CD4-positive, alpha-beta T cell (primary cell): ENCODE results near the gene SLC16A11. TPM values are rescaled to one million over a fixed set of nuclear protein-coding genes. Genes with fewer than 3 reads are reported as not detected.

Source experiments
- ATAC-seq: fragments of 200-7000 bp; cut with Tn5 transposase; one replicate; pipeline ENCODE4 v1.10.0; 2022; ENCODE audit warnings: mild to moderate bottlenecking; ENCODE audit not compliant: poor library complexity
- CTCF ChIA-PET: fragments of 350-600 bp; sonication (Branson Sonifier 250); formaldehyde crosslinking; loops from one replicate; lab custom pipeline; 2021; ENCODE audit warnings: antibody characterized with exemption, inconsistent platforms; lab: Charles Lee
- POLR2A ChIA-PET: fragments of 350-600 bp; sonication (Branson Sonifier 250); formaldehyde crosslinking; loops from one replicate; lab custom pipeline; 2021; ENCODE audit warnings: antibody characterized with exemption, inconsistent platforms; lab: Charles Lee
- DNase-seq, 14 experiments: peaks; one replicate each; pipeline ENCODE4 v3.0.0-alpha.2; 2013 to 2020; ENCODE audit warnings: mixed read lengths in 2 of 14
- H3K27ac ChIP-seq, 2 donors: one replicate each; pipeline versions ENCODE4 v1.5.1 to v1.7.0; 2013; ENCODE audit warnings: low read length in 2 of 2, low read depth in 1 of 2, mild to moderate bottlenecking in 1 of 2
- H3K27me3 ChIP-seq, 2 experiments: 1 replicate in 1 of 2; 2 replicates in 1 of 2; pipeline versions ENCODE4 v1.6.1 to v1.7.0; 2013; ENCODE audit warnings: low read length in 2 of 2, control low read depth in 1 of 2, mild to moderate bottlenecking in 1 of 2, moderate library complexity in 1 of 2; ENCODE audit not compliant: insufficient read depth in 2 of 2, control insufficient read depth in 1 of 2
- H3K36me3 ChIP-seq: one replicate; pipeline ENCODE4 v1.6.1; 2013; ENCODE audit warnings: low read length, control low read depth; ENCODE audit not compliant: insufficient read depth
- H3K4me1 ChIP-seq: one replicate; pipeline ENCODE4 v1.6.1; 2013; ENCODE audit warnings: low read length, control low read depth; ENCODE audit not compliant: insufficient read depth
- H3K4me3 ChIP-seq: one replicate; pipeline ENCODE4 v1.5.1; 2013; ENCODE audit warnings: mild to moderate bottlenecking, low read length, moderate library complexity
- H3K9me3 ChIP-seq, 2 experiments: 1 replicate in 1 of 2; 2 replicates in 1 of 2; pipeline versions ENCODE4 v1.6.1 to v1.7.0; 2013; ENCODE audit warnings: low read length in 2 of 2, mild to moderate bottlenecking in 2 of 2, control low read depth in 1 of 2, moderate library complexity in 1 of 2; ENCODE audit not compliant: control insufficient read depth in 1 of 2, insufficient read depth in 1 of 2
- H3K27ac Mint-ChIP-seq: one replicate; pipeline ENCODE4 v1.8.0; 2020; ENCODE audit warnings: mixed read lengths
- H3K27me3 Mint-ChIP-seq: one replicate; pipeline ENCODE4 v1.8.0; 2021; ENCODE audit warnings: mixed read lengths
- H3K36me3 Mint-ChIP-seq: one replicate; pipeline ENCODE4 v1.8.0; 2021; ENCODE audit warnings: low read depth, mixed read lengths
- H3K4me1 Mint-ChIP-seq: one replicate; pipeline ENCODE4 v1.8.0; 2021; ENCODE audit warnings: low read depth, mixed read lengths
- H3K4me3 Mint-ChIP-seq: one replicate; pipeline ENCODE4 v1.8.0; 2020; ENCODE audit warnings: mild to moderate bottlenecking, mixed read lengths
- H3K9me3 Mint-ChIP-seq: one replicate; pipeline ENCODE4 v1.8.0; 2020; ENCODE audit warnings: mixed read lengths
- intact Hi-C, 2 experiments: fragments of 100-400 bp; cut with DNase I in 1 of 2; cut with micrococcal nuclease in 1 of 2; formaldehyde crosslinking; loops; one replicate each; pipeline versions ENCODE4 v1.15.1 to v1.9.0; 2023 to 2025; cut with DNase I, micrococcal nuclease
- total RNA-seq, 174 experiments: library from RNA in 2 of 174; stranded (reverse) in 2 of 174; gene quantifications; one replicate each; pipeline ENCODE4 v1.2.3 and lab custom pipeline; 2021 to 2026
- TF ChIP-seq, protein P1 (sequence below): fragments of 200-600 bp; IDR thresholded peaks from one replicate; pipeline ENCODE4 v1.8.0; 2022; ENCODE audit warnings: antibody characterized with exemption, mild to moderate bottlenecking

SLC16A11 gene
- total RNA-seq, 2 experiments from 2014 or later, result 1.1 to 1.4 TPM

DNA sequence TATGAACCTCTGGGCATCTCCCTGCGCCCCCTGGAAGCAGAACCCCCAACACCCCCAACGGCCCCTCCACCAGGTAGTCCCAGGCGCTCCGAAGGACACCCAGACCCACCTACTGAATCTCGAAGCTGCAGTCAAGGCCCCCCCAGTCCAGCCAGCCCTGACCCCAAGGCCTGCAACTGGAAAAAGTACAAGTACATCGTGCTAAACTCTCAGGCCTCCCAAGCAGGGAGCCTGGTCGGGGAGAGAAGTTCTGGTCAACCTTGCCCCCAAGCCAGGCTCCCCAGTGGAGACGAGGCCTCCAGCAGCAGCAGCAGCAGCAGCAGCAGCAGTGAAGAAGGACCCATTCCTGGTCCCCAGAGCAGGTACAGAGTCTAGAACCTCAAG is 19.5 kb downstream of the SLC16A11 start:
- H3K4me1 ChIP-seq, result peaks cover 41% of the 10 kb centered on the region
- H3K4me3 Mint-ChIP-seq, result no peak overlapping the region

DNA sequence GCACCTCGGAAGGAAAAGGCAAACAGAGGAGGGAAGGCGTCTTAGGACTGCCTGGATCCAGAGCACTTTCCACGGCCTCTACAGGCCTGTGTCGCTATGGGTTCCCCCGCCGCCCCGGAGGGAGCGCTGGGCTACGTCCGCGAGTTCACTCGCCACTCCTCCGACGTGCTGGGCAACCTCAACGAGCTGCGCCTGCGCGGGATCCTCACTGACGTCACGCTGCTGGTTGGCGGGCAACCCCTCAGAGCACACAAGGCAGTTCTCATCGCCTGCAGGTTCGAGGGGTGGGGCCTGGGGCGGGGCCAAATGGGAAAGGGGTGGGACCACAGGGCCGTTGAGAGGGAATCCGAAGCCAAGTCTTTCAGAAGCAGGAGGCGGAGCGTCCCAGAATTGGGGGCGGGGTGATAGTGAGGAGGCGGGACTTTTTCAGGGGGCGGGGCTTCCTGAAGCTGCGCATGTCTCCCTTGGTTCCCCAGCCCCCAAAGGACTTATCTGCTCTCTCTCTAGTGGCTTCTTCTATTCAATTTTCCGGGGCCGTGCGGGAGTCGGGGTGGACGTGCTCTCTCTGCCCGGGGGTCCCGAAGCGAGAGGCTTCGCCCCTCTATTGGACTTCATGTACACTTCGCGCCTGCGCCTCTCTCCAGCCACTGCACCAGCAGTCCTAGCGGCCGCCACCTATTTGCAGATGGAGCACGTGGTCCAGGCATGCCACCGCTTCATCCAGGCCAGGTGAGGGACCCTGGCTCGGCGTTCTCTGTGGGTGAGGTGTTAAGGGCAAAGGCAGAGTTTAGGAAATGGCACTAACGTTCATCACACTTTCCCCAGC is 20.1 kb downstream of the SLC16A11 start:
- Mint-ChIP-seq H3K36me3 (no peaks in the 10 kb centered on the region), H3K27me3 (peaks cover 11% of the 10 kb centered on the region), H3K9me3 (no peaks in the 10 kb centered on the region), H3K27ac (peak overlapping the region; percentile 88), H3K4me1 (peaks cover 46% of the 10 kb centered on the region), H3K4me3 (peak overlapping the region; percentile 84)
- DNase-seq (peak; percentile 84 to 98 (median 94)), ATAC-seq (peak; percentile 84)
- Histone ChIP-seq H3K4me1 (peaks cover 36% of the 10 kb centered on the region), H3K9me3 (no peaks in the 10 kb centered on the region), H3K36me3 (no peaks in the 10 kb centered on the region), H3K4me3 (peak overlapping the region; percentile 39), H3K27me3 (no peaks in the 10 kb centered on the region), H3K27ac (peak overlapping the region in 1 of 2 donors; percentile 13)
- TF ChIP-seq, protein P1, sequence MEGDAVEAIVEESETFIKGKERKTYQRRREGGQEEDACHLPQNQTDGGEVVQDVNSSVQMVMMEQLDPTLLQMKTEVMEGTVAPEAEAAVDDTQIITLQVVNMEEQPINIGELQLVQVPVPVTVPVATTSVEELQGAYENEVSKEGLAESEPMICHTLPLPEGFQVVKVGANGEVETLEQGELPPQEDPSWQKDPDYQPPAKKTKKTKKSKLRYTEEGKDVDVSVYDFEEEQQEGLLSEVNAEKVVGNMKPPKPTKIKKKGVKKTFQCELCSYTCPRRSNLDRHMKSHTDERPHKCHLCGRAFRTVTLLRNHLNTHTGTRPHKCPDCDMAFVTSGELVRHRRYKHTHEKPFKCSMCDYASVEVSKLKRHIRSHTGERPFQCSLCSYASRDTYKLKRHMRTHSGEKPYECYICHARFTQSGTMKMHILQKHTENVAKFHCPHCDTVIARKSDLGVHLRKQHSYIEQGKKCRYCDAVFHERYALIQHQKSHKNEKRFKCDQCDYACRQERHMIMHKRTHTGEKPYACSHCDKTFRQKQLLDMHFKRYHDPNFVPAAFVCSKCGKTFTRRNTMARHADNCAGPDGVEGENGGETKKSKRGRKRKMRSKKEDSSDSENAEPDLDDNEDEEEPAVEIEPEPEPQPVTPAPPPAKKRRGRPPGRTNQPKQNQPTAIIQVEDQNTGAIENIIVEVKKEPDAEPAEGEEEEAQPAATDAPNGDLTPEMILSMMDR, result no peak
- CTCF ChIA-PET, result interaction anchor here (1.3 to 2.7 kb wide), 3 partner anchors 109 to 113 kb away, joined by 5 to 19 read pairs (median 7); no protein-coding TSS in a partner anchor
- intact Hi-C loops, result loop anchor here (1.0 to 5.0 kb wide), 3 partner anchors 8 to 181 kb away; no protein-coding TSS in a partner anchor
- POLR2A ChIA-PET, result interaction anchor here (0.6 to 8.1 kb wide), 5 partner anchors 9 to 113 kb away, joined by 3 to 62 read pairs (median 5); partner anchors contain the start of gene SLC16A13

More for the DNA sequence above, 19.5 kb downstream of the SLC16A11 start:
- ATAC-seq (no peak), DNase-seq (no peak)
- H3K9me3 ChIP-seq, result no peaks in the 10 kb centered on the region
- TF ChIP-seq, protein P1, result no peak
- no peaks in the 10 kb centered on the region for H3K27me3 ChIP-seq
- ChIA-PET CTCF (interaction anchor here (1.8 kb wide), 1 partner anchor 113 kb away, joined by 7 read pairs; no protein-coding TSS in a partner anchor), POLR2A (interaction anchor here (1.3 to 8.1 kb wide), 2 partner anchors 11 to 13 kb away, joined by 5 to 62 read pairs; partner anchors contain the start of gene SLC16A13)
- H3K9me3 Mint-ChIP-seq, result no peaks in the 10 kb centered on the region
- intact Hi-C loops, result loop anchor here (5.0 kb wide), 1 partner anchor 182 kb away; no protein-coding TSS in a partner anchor
- H3K36me3 ChIP-seq, result no peaks in the 10 kb centered on the region
- H3K27ac ChIP-seq, result no peak overlapping the region
- H3K36me3 Mint-ChIP-seq, result no peaks in the 10 kb centered on the region
- peaks cover 52% of the 10 kb centered on the region for H3K4me1 Mint-ChIP-seq
- peaks cover 11% of the 10 kb centered on the region for H3K27me3 Mint-ChIP-seq
- H3K27ac Mint-ChIP-seq, result no peak overlapping the region
- H3K4me3 ChIP-seq, result no peak overlapping the region

DNA sequence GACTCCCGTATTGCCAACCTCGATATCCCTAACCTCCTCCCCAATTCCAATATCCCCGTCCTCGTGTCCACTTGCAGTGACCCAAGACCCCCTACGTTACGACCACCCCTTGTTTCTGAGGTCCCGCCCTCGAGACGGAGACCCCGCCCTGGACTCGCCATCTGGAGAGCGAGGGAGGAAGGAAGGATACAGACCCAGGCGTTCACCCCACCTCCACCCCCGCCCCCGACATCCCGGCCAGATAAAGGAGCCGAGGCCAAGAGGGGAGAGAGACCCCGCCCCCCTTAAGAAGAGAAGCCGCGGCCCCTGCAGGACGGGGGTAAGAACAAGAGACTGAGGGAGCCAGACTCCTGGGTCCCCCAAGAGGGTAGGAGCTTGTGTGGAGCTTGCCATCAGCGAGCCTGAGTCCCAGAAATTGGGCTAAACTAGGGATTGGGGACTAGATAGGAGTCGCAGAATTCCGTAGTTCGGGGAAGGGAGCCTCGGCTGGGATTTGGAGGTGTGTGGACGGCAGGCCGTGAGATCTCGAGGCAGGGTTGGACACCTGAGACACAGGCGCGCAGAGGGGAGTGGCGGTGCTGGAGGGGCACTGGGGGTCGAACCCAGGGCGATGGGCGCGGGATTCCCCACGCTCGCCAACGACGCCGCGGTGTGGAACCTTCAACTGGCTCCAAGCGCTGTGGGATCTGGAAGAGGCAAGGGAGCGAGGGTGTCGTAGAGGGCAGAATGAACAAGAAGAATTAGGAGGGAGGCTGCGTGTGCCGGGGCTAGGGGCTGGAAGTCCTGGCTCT is 20.9 kb downstream of the SLC16A11 start, which contains the start of gene BCL6B:
BCL6B (plus strand) TSS at position 270 of the 791 bp plus-strand sequence. CDS start 622 bp downstream, outside the sequence.
- Mint-ChIP-seq H3K36me3 (no peaks in the 10 kb centered on the region), H3K27ac (peak within 1 kb of the TSS; percentile 88), H3K4me1 (peaks cover 40% of the 10 kb centered on the region), H3K27me3 (peaks cover 11% of the 10 kb centered on the region), H3K9me3 (no peaks in the 10 kb centered on the region), H3K4me3 (peak within 1 kb of the TSS; percentile 84)
- Histone ChIP-seq H3K4me1 (peaks cover 42% of the 10 kb centered on the region), H3K4me3 (peak within 1 kb of the TSS; percentile 44), H3K27ac (peak within 1 kb of the TSS in 1 of 2 donors; percentile 13), H3K36me3 (no peaks in the 10 kb centered on the region), H3K9me3 (no peaks in the 10 kb centered on the region), H3K27me3 (no peaks in the 10 kb centered on the region)
- intact Hi-C loops, result loop anchor here (1.0 to 5.0 kb wide), 8 partner anchors 8 to 181 kb away; no protein-coding TSS in a partner anchor
- CTCF ChIA-PET, result interaction anchor here (0.9 to 2.7 kb wide), 8 partner anchors 10 to 561 kb away, joined by 4 to 19 read pairs (median 8); partner anchors contain the start of genes MPDU1, RNASEK and SLC16A13
- POLR2A ChIA-PET, result interaction anchor here (1.0 to 8.1 kb wide), 3 partner anchors 8 to 22 kb away, joined by 5 to 62 read pairs (median 5); partner anchors contain the start of gene SLC16A13
- ATAC-seq (no peak), DNase-seq (peak in 3 of 14 experiments; percentile 11 to 51 (median 38))
- TF ChIP-seq, protein P1, result no peak
